ENCODE measurements around the gene TMEM52B. TPM values are rescaled to one million over a fixed set of nuclear protein-coding genes. Genes with fewer than 3 reads are reported as not detected.

The TMEM52B gene
- total RNA-seq, 1 donor from 2014 or later, result 0.68 TPM

GRCh38 chr12:10136637-10137205, 42.1 kb upstream of the TMEM52B start:
- Mint-ChIP-seq H3K4me1 (ENCODE audit: unreplicated experiment) (no peaks in the 10 kb centered on the region), H3K4me3 (no peak overlapping the region), H3K27me3 (no peaks in the 10 kb centered on the region), H3K36me3 (no peaks in the 10 kb centered on the region), H3K27ac (no peak overlapping the region), H3K9me3 (peaks cover 6% of the 10 kb centered on the region)
- no peak for TF ChIP-seq CTCF (conservative IDR thresholded peaks at IDR 0.05)
- DNase-seq (ENCODE audit: extremely low spot score, unreplicated experiment), result no peak

DNA sequence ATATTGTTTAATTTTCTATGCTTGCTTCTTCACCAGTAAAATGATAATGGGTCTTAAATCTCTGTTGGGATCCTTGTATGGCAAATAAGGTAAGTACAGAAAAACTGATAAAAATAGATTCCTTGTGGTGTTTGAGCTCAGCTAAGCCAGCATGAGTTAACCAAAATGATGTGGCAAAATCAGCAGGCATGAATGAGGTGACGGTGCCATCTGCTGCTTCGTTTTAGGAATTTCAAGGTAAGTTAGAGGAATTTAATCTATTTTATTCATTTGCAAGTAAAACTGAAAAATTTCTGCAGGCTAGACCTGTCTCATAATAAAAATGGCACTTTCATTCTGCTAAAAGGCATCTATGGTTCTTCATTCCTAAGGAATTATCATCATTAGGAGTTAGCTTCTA, 38.8 kb upstream of the TMEM52B start:
- no peaks in the 10 kb centered on the region for H3K36me3 Mint-ChIP-seq
- H3K4me3 Mint-ChIP-seq, result no peak overlapping the region
- H3K27me3 Mint-ChIP-seq, result no peaks in the 10 kb centered on the region
- no peaks in the 10 kb centered on the region for H3K4me1 Mint-ChIP-seq (ENCODE audit: unreplicated experiment)
- TF ChIP-seq CTCF (conservative IDR thresholded peaks at IDR 0.05), result peak; percentile 84
- no peak for DNase-seq (ENCODE audit: extremely low spot score, unreplicated experiment)
- no peaks in the 10 kb centered on the region for H3K9me3 Mint-ChIP-seq
- peak overlapping the region; percentile 22 for H3K27ac Mint-ChIP-seq

GRCh38 chr12:10142976-10143589, 35.7 kb upstream of the TMEM52B start:
- no peaks in the 10 kb centered on the region for H3K27me3 Mint-ChIP-seq

DNA sequence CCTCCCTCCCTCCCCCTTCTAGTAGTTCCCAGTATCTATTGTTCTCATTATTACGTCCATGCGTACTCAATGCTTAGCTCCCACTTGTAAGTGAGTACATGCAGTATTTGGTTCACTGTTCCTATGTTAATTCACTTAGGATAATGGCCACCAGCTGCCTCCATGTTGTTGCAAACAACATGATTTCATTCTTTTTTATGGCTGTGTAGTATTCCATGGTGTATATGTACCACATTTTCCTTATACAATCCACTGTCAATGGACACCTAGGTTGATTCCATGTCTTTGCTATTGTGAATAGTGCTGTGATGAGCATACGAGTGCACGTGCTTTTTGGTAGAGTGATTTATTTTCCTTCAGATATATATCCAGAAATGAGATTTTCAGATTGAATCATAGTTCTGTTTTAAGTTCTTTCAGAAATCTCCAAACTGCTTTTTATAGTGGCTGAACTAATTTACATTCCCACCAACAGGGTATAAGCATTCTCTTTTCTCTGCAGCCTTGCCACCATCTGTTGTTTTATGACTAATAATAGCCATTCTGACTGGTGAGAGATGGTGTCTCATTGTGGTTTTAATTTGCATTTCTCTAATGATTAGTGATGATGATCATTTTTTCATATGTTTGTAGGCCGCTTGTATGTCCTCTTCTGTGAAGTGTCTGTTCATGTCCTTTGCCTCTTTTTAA, 31.0 kb upstream of the TMEM52B start:
- H3K4me3 Mint-ChIP-seq, result no peak overlapping the region
- H3K36me3 Mint-ChIP-seq, result peaks cover under 1% of the 10 kb centered on the region
- no peak overlapping the region for H3K27ac Mint-ChIP-seq
- H3K9me3 Mint-ChIP-seq, result no peaks in the 10 kb centered on the region
- no peak for TF ChIP-seq CTCF (conservative IDR thresholded peaks at IDR 0.05)
- DNase-seq (ENCODE audit: extremely low spot score, unreplicated experiment), result no peak
- H3K4me1 Mint-ChIP-seq (ENCODE audit: unreplicated experiment), result peaks cover under 1% of the 10 kb centered on the region
- no peaks in the 10 kb centered on the region for H3K27me3 Mint-ChIP-seq

More at GRCh38 chr12:10142976-10143589, 35.7 kb upstream of the TMEM52B start:
- DNase-seq (ENCODE audit: extremely low spot score, unreplicated experiment), result no peak
- Mint-ChIP-seq H3K9me3 (no peaks in the 10 kb centered on the region), H3K4me3 (no peak overlapping the region), H3K4me1 (ENCODE audit: unreplicated experiment) (no peaks in the 10 kb centered on the region), H3K27ac (no peak overlapping the region), H3K36me3 (no peaks in the 10 kb centered on the region)
- TF ChIP-seq CTCF (conservative IDR thresholded peaks at IDR 0.05), result no peak

DNA sequence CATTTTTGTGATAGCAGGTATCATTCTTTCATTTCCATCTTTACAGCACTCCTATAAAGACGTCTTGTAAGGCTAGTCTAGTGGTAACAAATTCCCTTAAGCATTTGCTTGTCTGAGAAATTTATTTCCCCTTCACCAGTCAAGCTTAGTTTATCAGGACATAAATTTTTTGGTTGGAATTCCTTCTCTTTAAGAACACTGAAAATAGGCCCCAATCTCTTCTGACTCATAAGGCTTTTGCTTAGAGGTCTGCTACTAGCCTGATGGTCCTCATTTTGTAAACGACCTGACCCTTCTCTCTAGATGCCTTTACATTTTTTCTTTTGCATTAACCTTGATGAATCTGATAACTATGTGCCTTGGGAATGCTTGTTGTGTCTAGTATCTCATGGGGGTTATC, 27.2 kb upstream of the TMEM52B start:
- H3K9me3 Mint-ChIP-seq, result no peaks in the 10 kb centered on the region
- no peak for TF ChIP-seq CTCF (conservative IDR thresholded peaks at IDR 0.05)
- H3K27ac Mint-ChIP-seq, result no peak overlapping the region
- H3K4me1 Mint-ChIP-seq (ENCODE audit: unreplicated experiment), result peaks cover 9% of the 10 kb centered on the region
- H3K4me3 Mint-ChIP-seq, result no peak overlapping the region
- H3K27me3 Mint-ChIP-seq, result peaks cover 3% of the 10 kb centered on the region
- H3K36me3 Mint-ChIP-seq, result peaks cover 3% of the 10 kb centered on the region
- no peak for DNase-seq (ENCODE audit: extremely low spot score, unreplicated experiment)

Measured in type B pancreatic cell (in vitro differentiated cells).